Spinal cord (tissue), 10 donors: ENCODE results near the gene KCNJ1. TPM values are rescaled to one million over a fixed set of nuclear protein-coding genes. Genes with fewer than 3 reads are reported as not detected.

Experiments
- DNase-seq, 6 donors: peaks; one replicate each; pipeline versions ENCODE4 v3.0.0 to v3.0.0-alpha.2; 2013 to 2015; ENCODE audit warnings: low spot score in 6 of 6, low read depth in 4 of 6
- H3K27ac ChIP-seq: one replicate; pipeline ENCODE4 v1.5.1; 2013; ENCODE audit warnings: low read depth, low read length, control low read depth
- H3K27me3 ChIP-seq: one replicate; pipeline ENCODE4 v1.6.1; 2013; ENCODE audit warnings: low read length; ENCODE audit not compliant: control insufficient read depth, insufficient read depth
- H3K36me3 ChIP-seq: one replicate; pipeline ENCODE4 v1.6.1; 2013; ENCODE audit warnings: low read length; ENCODE audit not compliant: control insufficient read depth, insufficient read depth
- H3K4me1 ChIP-seq: one replicate; pipeline ENCODE4 v1.6.1; 2013; ENCODE audit warnings: low read length; ENCODE audit not compliant: control insufficient read depth, insufficient read depth
- H3K4me3 ChIP-seq: one replicate; pipeline ENCODE4 v1.5.1; 2013; ENCODE audit warnings: low read depth, low read length, control low read depth
- H3K9me3 ChIP-seq: one replicate; pipeline ENCODE4 v1.6.1; 2013; ENCODE audit warnings: low read length; ENCODE audit not compliant: control insufficient read depth, insufficient read depth
- WGBS: methylation state at CpG from one replicate; pipeline ENCODE4 v1.1.5; 2013; ENCODE audit warnings: missing lambda C conversion rate; ENCODE audit not compliant: insufficient coverage; 5-methylcytosine and 5-hydroxymethylcytosine counted together
- polyA plus RNA-seq, 2 donors: library from polyadenylated mRNA; unstranded; fragments of 120-200 nt; gene quantifications; one replicate each; pipeline ENCODE4 v1.2.1, GENCODE V29; 2013; ENCODE audit not compliant: insufficient read length in 2 of 2
- total RNA-seq, 2 donors: library from RNA; depleted of rRNA in 1 of 2; stranded (reverse); fragments of 120-200 nt in 1 of 2; fragments of >200 nt in 1 of 2; gene quantifications; one replicate each; pipeline versions ENCODE4 v1.2.3 to v1.2.4, GENCODE V29; 2013 to 2014
- donor health status: healthy.

Gene KCNJ1
- total and polyA plus RNA-seq, 4 donors: 0.06 to 0.50 (median 0.43) TPM; not detected in 1

- Histone ChIP-seq H3K4me1 (no peaks in the 10 kb centered on the region), H3K4me3 (no peak overlapping the region), H3K27ac (no peak overlapping the region), H3K27me3 (peaks cover 5% of the 10 kb centered on the region), H3K9me3 (no peaks in the 10 kb centered on the region), H3K36me3 (no peaks in the 10 kb centered on the region)
- WGBS: 94% methylated on average over 7 of the region's 11 CpGs
- DNase-seq: no peak
These were observed 36.6 kb downstream of the KCNJ1 start for GRCh38 chr11:128830290-128831173.

DNA sequence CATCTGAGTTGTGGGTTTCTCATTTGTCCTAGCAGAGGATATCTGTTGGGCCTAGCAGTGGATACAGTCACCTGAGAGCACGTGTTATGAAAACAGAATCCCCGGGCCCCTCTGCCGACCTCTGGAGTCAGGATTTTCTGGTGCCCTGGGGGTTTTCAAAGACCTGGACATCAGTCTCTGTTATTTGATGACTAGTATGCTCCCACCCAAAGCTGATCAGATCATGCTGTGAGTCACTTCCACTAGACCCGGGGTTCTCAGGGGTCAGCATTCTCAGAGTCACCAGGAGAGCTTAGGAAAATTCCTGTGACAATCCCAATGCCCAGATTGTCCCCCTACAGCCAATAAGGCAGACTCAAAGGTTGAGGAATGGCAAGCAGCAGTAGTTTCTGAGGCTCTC, 38.7 kb downstream of the KCNJ1 start:
- H3K4me1 ChIP-seq: peaks cover 15% of the 10 kb centered on the region
- H3K4me3 ChIP-seq: no peak overlapping the region
- no peaks in the 10 kb centered on the region for H3K36me3 ChIP-seq
- H3K27ac ChIP-seq: no peak overlapping the region
- peaks cover 6% of the 10 kb centered on the region for H3K27me3 ChIP-seq
- H3K9me3 ChIP-seq: no peaks in the 10 kb centered on the region
- DNase-seq: no peak
- WGBS: 93% methylated on average over 4 of the region's 4 CpGs

DNA sequence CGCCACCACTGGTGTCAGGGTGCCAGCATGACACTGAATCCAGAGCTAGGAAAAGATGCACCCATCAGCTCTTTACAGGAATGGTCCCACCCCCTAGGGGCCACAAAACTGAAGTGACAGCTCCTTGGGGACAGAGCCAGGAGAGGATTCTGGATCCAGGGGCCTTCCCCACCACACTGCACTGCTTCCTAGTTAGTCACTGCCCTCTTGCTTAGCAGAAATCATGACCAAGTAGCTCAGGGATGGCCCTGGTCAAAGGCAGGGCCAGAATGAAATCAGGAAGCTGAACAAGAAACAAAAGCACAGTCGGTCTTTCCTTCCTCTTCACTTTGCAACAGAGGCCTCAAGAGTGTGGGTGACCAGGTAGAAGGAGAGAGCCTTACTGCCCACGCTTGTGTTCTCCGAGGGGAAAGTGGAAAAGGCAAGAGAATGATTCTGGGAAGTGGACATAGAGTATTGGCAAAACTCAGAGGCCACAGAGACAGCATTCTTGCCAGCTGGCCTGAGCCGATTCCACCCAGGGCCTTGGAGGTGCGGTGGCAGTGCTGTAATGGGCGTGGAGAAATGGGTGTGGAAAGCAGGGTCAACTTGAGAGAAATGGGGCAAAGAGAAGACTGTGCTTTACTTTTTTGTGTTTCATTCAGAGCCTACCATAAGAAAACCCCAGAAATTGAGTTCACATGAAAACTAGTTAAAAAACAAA, 39.8 kb downstream of the KCNJ1 start:
- no peak overlapping the region for H3K4me3 ChIP-seq
- peaks cover 4% of the 10 kb centered on the region for H3K27me3 ChIP-seq
- no peak overlapping the region for H3K27ac ChIP-seq
- no peaks in the 10 kb centered on the region for H3K36me3 ChIP-seq
- no peaks in the 10 kb centered on the region for H3K9me3 ChIP-seq
- 97% methylated on average over 3 of the region's 7 CpGs for WGBS
- peaks cover 18% of the 10 kb centered on the region for H3K4me1 ChIP-seq
- DNase-seq: no peak

DNA sequence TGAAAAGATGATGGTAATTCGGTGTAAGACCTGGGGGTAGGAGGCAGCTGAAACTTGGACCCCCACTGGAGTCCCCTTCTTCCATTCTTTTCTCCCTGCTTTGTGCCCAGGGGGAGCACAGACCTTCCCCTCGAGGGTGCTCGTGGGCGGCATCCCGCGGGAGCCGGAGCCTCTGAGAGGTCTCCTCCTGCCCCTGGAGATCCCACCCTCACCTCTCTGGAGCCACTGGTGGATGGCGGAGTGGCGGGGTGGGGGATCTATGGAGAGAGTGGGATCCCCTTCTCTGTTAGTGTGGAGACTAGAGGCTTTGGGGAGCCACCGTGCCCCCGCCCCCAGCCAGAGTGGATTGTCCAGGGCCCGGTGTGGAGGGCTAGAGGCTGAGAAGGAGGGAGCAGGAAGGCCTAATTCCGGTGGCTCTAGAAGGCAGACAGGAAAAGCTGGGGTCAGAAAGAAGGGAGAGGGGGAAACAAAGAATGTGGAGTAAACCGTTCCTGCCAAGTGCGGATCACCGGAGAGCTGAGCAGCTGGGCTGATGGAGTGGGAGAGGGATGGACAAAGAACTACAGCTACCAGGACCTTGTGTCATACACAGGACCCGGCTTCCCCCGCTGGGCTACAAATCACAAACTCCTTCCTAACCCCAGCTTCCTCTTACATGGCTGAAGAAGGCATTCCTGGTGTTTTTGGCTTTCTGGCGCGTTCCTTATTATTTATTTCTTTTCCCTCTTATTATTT, 41.9 kb downstream of the KCNJ1 start:
- DNase-seq: no peak
- Histone ChIP-seq H3K36me3 (no peaks in the 10 kb centered on the region), H3K9me3 (no peaks in the 10 kb centered on the region), H3K27ac (no peak overlapping the region), H3K4me3 (no peak overlapping the region), H3K4me1 (peaks cover 18% of the 10 kb centered on the region), H3K27me3 (peaks cover 4% of the 10 kb centered on the region)
- WGBS: 84% methylated on average over 16 of the region's 20 CpGs

GRCh38 chr11:128824191-128825049, 42.7 kb downstream of the KCNJ1 start:
- H3K4me1 ChIP-seq: peaks cover 18% of the 10 kb centered on the region
- peak in 2 of 6 donors; percentile 37 to 71 for DNase-seq
- peaks cover 4% of the 10 kb centered on the region for H3K27me3 ChIP-seq
- H3K36me3 ChIP-seq: no peaks in the 10 kb centered on the region
- WGBS: 20% methylated on average over 49 of the region's 68 CpGs
- H3K9me3 ChIP-seq: no peaks in the 10 kb centered on the region
- H3K27ac ChIP-seq: no peak overlapping the region
- H3K4me3 ChIP-seq: no peak overlapping the region

DNA sequence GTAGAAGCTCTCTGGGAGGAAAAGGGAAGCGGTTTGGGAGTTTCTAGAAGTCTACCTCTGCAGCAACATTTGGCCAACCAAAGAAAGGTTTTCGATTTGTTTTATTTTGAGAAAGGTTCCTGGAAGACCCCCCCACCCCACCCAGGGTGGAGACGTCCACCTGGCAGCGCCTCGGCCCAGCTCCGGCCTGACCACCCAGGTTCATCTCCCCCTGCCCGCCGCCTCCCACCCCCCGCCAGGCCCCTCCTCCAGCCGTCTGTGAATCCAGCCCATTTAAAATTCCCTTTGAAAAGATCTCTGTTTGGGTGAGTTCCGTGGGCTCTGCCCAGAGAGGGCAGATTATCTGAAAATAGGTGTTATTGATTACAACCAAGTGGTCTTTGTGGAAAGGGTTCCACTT, 43.3 kb downstream of the KCNJ1 start:
- H3K4me3 ChIP-seq: no peak overlapping the region
- H3K9me3 ChIP-seq: no peaks in the 10 kb centered on the region
- no CpG with 5 or more reads among the region's 11 CpGs for WGBS
- DNase-seq: no peak
- H3K27ac ChIP-seq: no peak overlapping the region
- H3K27me3 ChIP-seq: peaks cover 4% of the 10 kb centered on the region
- peaks cover 18% of the 10 kb centered on the region for H3K4me1 ChIP-seq
- no peaks in the 10 kb centered on the region for H3K36me3 ChIP-seq

DNA sequence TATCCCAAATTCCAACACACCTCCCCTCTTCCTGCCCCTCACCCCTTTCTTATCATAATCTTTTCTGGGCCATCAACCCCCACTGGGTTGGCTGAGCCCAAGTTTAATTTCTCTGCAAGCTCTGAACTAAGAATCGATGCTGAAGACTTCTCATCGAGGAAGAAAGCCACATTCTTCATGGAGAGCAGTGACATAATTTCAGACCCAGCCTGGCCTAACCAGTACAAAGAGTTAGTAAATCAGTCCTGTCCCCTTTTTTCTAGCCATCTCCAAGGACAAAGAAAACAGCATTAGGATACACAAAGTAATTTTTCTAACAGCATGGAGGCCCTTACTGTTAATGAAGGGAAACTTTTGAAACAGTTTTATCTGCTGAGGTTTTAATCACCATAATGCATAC, 45.0 kb downstream of the KCNJ1 start:
- Histone ChIP-seq H3K27me3 (peaks cover 4% of the 10 kb centered on the region), H3K4me3 (no peak overlapping the region), H3K9me3 (no peaks in the 10 kb centered on the region), H3K27ac (no peak overlapping the region), H3K4me1 (peaks cover 18% of the 10 kb centered on the region), H3K36me3 (no peaks in the 10 kb centered on the region)
- no peak for DNase-seq
- 100% methylated on average over 2 of the region's 2 CpGs for WGBS

- Histone ChIP-seq H3K4me3 (no peak overlapping the region), H3K27me3 (peaks cover 4% of the 10 kb centered on the region), H3K4me1 (peaks cover 18% of the 10 kb centered on the region), H3K27ac (no peak overlapping the region), H3K9me3 (no peaks in the 10 kb centered on the region), H3K36me3 (no peaks in the 10 kb centered on the region)
- WGBS: 70% methylated on average over 1 of the region's 4 CpGs
- DNase-seq: peak in 2 of 6 donors; percentile 26 to 77
These were observed 45.5 kb downstream of the KCNJ1 start for GRCh38 chr11:128821556-128821955.

GRCh38 chr11:128819198-128819597, 47.9 kb downstream of the KCNJ1 start:
- Histone ChIP-seq H3K4me1 (peaks cover 8% of the 10 kb centered on the region), H3K36me3 (no peaks in the 10 kb centered on the region), H3K27me3 (no peaks in the 10 kb centered on the region), H3K27ac (no peak overlapping the region), H3K9me3 (no peaks in the 10 kb centered on the region), H3K4me3 (no peak overlapping the region)
- DNase-seq: no peak
- 88% methylated on average over 4 of the region's 8 CpGs for WGBS
